ENCODE data around the gene TOM1L1. TPM values are rescaled to one million over a fixed set of nuclear protein-coding genes. Genes with fewer than 3 reads are reported as not detected.
A peak's percentile ranks its signal among the peaks of the same experiment; 100 is the strongest.

Gene TOM1L1
- total RNA-seq, 6 experiments from 2014 or later: 36.5 to 74.5 (median 61.9) TPM

DNA sequence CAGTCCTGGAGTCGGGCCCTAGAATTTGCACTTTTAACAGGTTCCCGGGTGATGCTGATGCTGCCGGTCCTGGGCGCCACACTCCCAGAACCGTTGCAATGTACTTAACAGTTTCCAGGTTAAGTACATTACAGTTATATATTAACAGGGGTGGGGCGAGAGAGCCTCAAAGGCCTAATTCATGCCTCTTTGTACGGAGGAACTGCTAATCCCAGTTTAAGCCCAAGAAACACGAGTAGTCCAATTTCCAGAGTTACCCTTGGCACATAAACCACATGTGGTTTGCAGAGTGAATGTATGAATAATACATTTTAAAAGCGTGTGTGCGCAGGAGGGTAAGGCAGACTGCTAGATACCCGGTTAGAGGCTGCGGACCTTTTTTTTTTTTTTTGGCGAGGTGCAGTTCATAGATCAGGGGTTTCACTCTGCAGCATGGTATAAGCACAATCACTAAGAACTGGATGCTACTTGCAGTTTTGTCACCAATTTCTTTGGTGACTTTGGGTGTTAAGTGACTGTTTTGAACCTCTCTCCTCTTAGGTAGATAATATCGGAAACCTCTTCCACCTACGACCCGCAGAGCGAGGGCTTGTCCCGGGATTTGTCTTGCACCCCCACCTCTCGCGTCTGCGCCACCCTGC is 67.1 kb downstream of the TOM1L1 start:
- DNase-seq: peak in 2 of 3 donors; percentile 24 to 48
- Histone ChIP-seq H3K27ac (peak overlapping the region in 2 of 3 donors; percentile 74 to 78), H3K27me3 (no peaks in the 10 kb centered on the region), H3K9me3 (no peaks in the 10 kb centered on the region), H3K4me1 (peaks cover 0 to 30% (median 0%) of the 10 kb centered on the region in 4 donors), H3K4me3 (peak overlapping the region; percentile 77 to 83 (median 80)), H3K36me3 (peaks cover 0 to 16% (median 9%) of the 10 kb centered on the region in 4 donors)
- no peak for TF ChIP-seq POLR2A (IDR thresholded peaks at IDR 0.05)
- TF ChIP-seq, protein P1, sequence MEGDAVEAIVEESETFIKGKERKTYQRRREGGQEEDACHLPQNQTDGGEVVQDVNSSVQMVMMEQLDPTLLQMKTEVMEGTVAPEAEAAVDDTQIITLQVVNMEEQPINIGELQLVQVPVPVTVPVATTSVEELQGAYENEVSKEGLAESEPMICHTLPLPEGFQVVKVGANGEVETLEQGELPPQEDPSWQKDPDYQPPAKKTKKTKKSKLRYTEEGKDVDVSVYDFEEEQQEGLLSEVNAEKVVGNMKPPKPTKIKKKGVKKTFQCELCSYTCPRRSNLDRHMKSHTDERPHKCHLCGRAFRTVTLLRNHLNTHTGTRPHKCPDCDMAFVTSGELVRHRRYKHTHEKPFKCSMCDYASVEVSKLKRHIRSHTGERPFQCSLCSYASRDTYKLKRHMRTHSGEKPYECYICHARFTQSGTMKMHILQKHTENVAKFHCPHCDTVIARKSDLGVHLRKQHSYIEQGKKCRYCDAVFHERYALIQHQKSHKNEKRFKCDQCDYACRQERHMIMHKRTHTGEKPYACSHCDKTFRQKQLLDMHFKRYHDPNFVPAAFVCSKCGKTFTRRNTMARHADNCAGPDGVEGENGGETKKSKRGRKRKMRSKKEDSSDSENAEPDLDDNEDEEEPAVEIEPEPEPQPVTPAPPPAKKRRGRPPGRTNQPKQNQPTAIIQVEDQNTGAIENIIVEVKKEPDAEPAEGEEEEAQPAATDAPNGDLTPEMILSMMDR (IDR thresholded peaks at IDR 0.05): no peak
- peak; percentile 22 to 44 (median 30) for ATAC-seq
- 2% methylated on average over 21 of the region's 21 CpGs for WGBS (ENCODE audit: insufficient coverage, low coverage, low lambda C conversion rate, missing lambda C conversion rate)
- intact Hi-C loops (cut with DNase I): no loop called here

DNA sequence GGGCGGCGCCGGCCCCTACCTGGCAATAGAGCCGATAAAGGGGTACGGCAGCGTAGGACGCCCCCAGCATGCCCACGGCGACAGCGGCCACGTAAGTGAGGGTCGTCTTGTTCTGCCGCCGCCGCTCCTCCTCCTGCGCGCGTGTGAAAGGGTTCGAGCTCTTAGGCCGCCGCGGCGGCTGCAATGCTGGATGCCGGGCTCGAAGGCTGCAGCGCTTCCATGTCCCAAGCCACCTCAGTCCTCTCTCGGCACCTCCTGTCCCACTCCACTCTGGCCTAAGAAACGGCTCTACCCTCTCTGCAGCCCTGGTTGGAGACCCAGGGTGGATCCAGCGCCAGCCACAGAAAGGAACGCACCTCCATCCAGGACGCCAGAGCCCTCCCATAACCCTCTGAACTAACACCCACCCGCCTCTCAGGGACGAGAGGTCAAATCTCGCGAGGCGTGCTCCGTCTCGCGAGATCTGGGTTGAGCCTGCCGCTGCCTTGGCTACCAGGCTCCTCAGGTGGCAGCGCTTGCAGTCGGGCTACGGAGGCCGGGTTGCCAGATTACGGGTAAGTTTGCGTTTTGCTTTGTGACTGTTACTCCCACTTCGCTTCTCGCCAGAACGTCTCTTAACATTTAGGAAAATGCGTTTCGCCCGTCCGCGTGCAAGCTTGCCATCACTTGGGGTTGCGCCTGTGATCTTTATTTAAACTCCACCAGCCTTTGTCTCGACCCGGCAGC is 67.8 kb downstream of the TOM1L1 start, which contains the start of the genes COX11 and STXBP4:
Gene COX11 (minus strand): TSS at position 393 of the 726 bp plus-strand sequence. CDS start 8 bp downstream, at position 385.
Gene STXBP4 (plus strand): TSS at position 504 of the 726 bp plus-strand sequence. CDS start 17,455 bp downstream, outside the sequence.
- 1% methylated on average over 34 of the region's 57 CpGs for WGBS (ENCODE audit: insufficient coverage, low coverage, low lambda C conversion rate, missing lambda C conversion rate)
- H3K27me3 ChIP-seq: no peaks in the 10 kb centered on the region
- H3K9me3 ChIP-seq: no peaks in the 10 kb centered on the region
- TF ChIP-seq POLR2A (IDR thresholded peaks at IDR 0.05): peak; percentile 73
- TF ChIP-seq, protein P1 (IDR thresholded peaks at IDR 0.05): peak in 3 of 4 donors; percentile 24 to 45 (median 38)
- peak within 1 kb of the TSS; percentile 77 to 83 (median 80) for H3K4me3 ChIP-seq
- H3K27ac ChIP-seq: peak within 1 kb of the TSS; percentile 64 to 78 (median 74)
- peak; percentile 94 to 98 (median 97) for DNase-seq
- ATAC-seq: peak; percentile 96 to 98 (median 97)
- H3K4me1 ChIP-seq: peaks cover 0 to 30% (median 0%) of the 10 kb centered on the region in 4 donors
- intact Hi-C loops (cut with DNase I): no loop called here
- H3K36me3 ChIP-seq: peaks cover 0 to 9% (median 4%) of the 10 kb centered on the region in 4 donors

DNA sequence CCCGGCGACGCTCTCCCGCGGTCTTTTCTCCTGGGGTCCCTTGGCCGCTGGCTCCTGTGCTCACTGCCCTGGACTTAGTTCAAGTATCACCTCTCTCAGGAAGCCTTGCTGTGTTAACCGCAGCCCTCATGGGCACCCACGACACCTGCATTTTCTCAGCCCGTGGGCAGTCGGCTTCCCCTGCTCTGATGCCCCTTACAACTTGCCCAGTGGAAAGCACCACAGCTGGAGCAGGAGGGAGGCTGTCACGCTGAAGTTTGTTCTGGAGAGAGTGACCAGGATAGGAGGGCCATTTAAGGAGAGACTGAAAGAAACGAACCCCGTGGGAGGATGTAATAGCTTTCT is 68.3 kb downstream of the TOM1L1 start:
- Histone ChIP-seq H3K27ac (peak overlapping the region; percentile 64 to 78 (median 74)), H3K27me3 (no peaks in the 10 kb centered on the region), H3K9me3 (no peaks in the 10 kb centered on the region), H3K36me3 (peaks cover 0 to 6% (median 2%) of the 10 kb centered on the region in 4 donors), H3K4me1 (peaks cover 0 to 30% (median 0%) of the 10 kb centered on the region in 4 donors), H3K4me3 (peak overlapping the region; percentile 77 to 83 (median 80))
- ATAC-seq (peak; percentile 48 to 67 (median 50)), DNase-seq (no peak)
- intact Hi-C loops (cut with DNase I): no loop called here
- WGBS (ENCODE audit: insufficient coverage, low coverage, low lambda C conversion rate, missing lambda C conversion rate): 3% methylated on average over 13 of the region's 13 CpGs
- TF ChIP-seq, protein P1 (IDR thresholded peaks at IDR 0.05): no peak
- TF ChIP-seq POLR2A (IDR thresholded peaks at IDR 0.05): no peak

- Histone ChIP-seq H3K9me3 (no peaks in the 10 kb centered on the region), H3K4me1 (peaks cover 0 to 30% (median 0%) of the 10 kb centered on the region in 4 donors), H3K27me3 (no peaks in the 10 kb centered on the region), H3K4me3 (peak overlapping the region in 2 of 3 donors; percentile 77 to 80), H3K36me3 (no peaks in the 10 kb centered on the region), H3K27ac (peak overlapping the region in 2 of 3 donors; percentile 64 to 74)
- no peak for TF ChIP-seq POLR2A (IDR thresholded peaks at IDR 0.05)
- TF ChIP-seq, protein P1 (IDR thresholded peaks at IDR 0.05): no peak
- WGBS (ENCODE audit: insufficient coverage, low coverage, low lambda C conversion rate, missing lambda C conversion rate): 29% methylated on average over 7 of the region's 7 CpGs
- ATAC-seq (no peak), DNase-seq (no peak)
- intact Hi-C loops (cut with DNase I): no loop called here
Observed at GRCh38 chr17:54969658-54970572, 69.3 kb downstream of the TOM1L1 start.

Data from right lobe of liver (tissue), 6 donors.